HepG2 (cell line): Measurements from ENCODE around the gene TPRN. TPM values are rescaled to one million over a fixed set of nuclear protein-coding genes. Genes with fewer than 3 reads are reported as not detected.

Experiments used
- AKAP8 ChIP-seq: sonication (generic); formaldehyde crosslinking; IDR thresholded peaks from 2 replicates; pipeline ENCODE4 v1.5.1; 2020; ENCODE audit warnings: mild to moderate bottlenecking, missing genetic modification reagents
- ETV5 ChIP-seq: IDR thresholded peaks from 2 replicates; pipeline ENCODE4 v1.6.1; 2018; ENCODE audit warnings: missing biosample characterization, missing genetic modification reagents, inconsistent platforms, borderline replicate concordance
- HHEX ChIP-seq: IDR thresholded peaks from 2 replicates; pipeline ENCODE4 v1.6.1; 2016; ENCODE audit warnings: control low read depth
- MAZ ChIP-seq, 2 experiments: sonication (generic) in 1 of 2; formaldehyde crosslinking in 1 of 2; IDR thresholded peaks; 2 replicates each; pipeline versions ENCODE4 v1.5.0 to v1.6.1; 2012 to 2020; ENCODE audit warnings: low read depth in 2 of 2, mild to moderate bottlenecking in 2 of 2, borderline replicate concordance in 1 of 2, improper control_type of control experiment in 1 of 2, low read length in 1 of 2, missing genetic modification reagents in 1 of 2, moderate library complexity in 1 of 2
- NONO ChIP-seq, 2 experiments: fragments of 450-650 bp in 1 of 2; sonication (generic) in 1 of 2; formaldehyde crosslinking in 1 of 2; IDR thresholded peaks in 1 of 2; conservative IDR thresholded peaks in 1 of 2; 2 replicates each; pipeline versions ENCODE4 v1.6.1 to v1.8.0; 2017 to 2022; ENCODE audit warnings: mild to moderate bottlenecking in 1 of 2, missing genetic modification reagents in 1 of 2, moderate library complexity in 1 of 2
- PRPF4 ChIP-seq: fragments of 200-400 bp; formaldehyde crosslinking; IDR thresholded peaks from 2 replicates; pipeline ENCODE4 v1.6.1; 2016; ENCODE audit warnings: low read length, low read depth; ENCODE audit not compliant: poor library complexity, severe bottlenecking
- REL ChIP-seq: sonication (generic); formaldehyde crosslinking; conservative IDR thresholded peaks from 2 replicates; pipeline ENCODE4 v1.8.0; 2022; ENCODE audit warnings: mild to moderate bottlenecking, missing genetic modification reagents, moderate library complexity
- REXO4 ChIP-seq: sonication (generic); formaldehyde crosslinking; IDR thresholded peaks from 2 replicates; pipeline ENCODE4 v1.8.0; 2022; ENCODE audit warnings: missing genetic modification reagents, mild to moderate bottlenecking, borderline replicate concordance
- RFXAP ChIP-seq: sonication (generic); formaldehyde crosslinking; IDR thresholded peaks from 2 replicates; pipeline ENCODE4 v1.4.0; 2020; ENCODE audit warnings: missing genetic modification reagents, borderline replicate concordance
- SIN3A ChIP-seq: IDR thresholded peaks from 2 replicates; pipeline ENCODE4 v1.6.1; 2011; ENCODE audit warnings: low read depth, mild to moderate bottlenecking, control low read depth, low read length, borderline replicate concordance
- ZC3H13 ChIP-seq: sonication (generic); formaldehyde crosslinking; IDR thresholded peaks from 2 replicates; pipeline ENCODE4 v1.8.1; 2023; ENCODE audit warnings: mild to moderate bottlenecking, missing genetic modification reagents, moderate library complexity
- ZFY ChIP-seq: sonication (generic); formaldehyde crosslinking; IDR thresholded peaks from 2 replicates; pipeline ENCODE4 v1.4.0; 2020; ENCODE audit warnings: missing genetic modification reagents
- ZMYM2 ChIP-seq: sonication (generic); formaldehyde crosslinking; IDR thresholded peaks from 2 replicates; pipeline ENCODE4 v1.8.0; 2022; ENCODE audit warnings: mild to moderate bottlenecking, missing genetic modification reagents
- ZNF136 ChIP-seq: sonication (generic); formaldehyde crosslinking; IDR thresholded peaks from 2 replicates; pipeline ENCODE4 v1.8.1; 2022; ENCODE audit warnings: low read depth, mild to moderate bottlenecking, moderate library complexity, missing genetic modification reagents
- ZNF501 ChIP-seq: sonication (generic); formaldehyde crosslinking; IDR thresholded peaks from 2 replicates; pipeline ENCODE4 v1.5.1; 2020; ENCODE audit warnings: mild to moderate bottlenecking, moderate library complexity, missing genetic modification reagents
- ZNF557 ChIP-seq: sonication (generic); formaldehyde crosslinking; IDR thresholded peaks from 2 replicates; pipeline ENCODE4 v1.4.0; 2020; ENCODE audit warnings: missing genetic modification reagents
- ZNF720 ChIP-seq: sonication (generic); formaldehyde crosslinking; IDR thresholded peaks from 2 replicates; pipeline ENCODE4 v1.4.0; 2020; ENCODE audit warnings: missing genetic modification reagents
- ZNF749 ChIP-seq: sonication (generic); formaldehyde crosslinking; IDR thresholded peaks from 2 replicates; pipeline ENCODE4 v1.8.0; 2022; ENCODE audit warnings: mild to moderate bottlenecking, missing genetic modification reagents, moderate library complexity, borderline replicate concordance
- ZNF761 ChIP-seq: sonication (generic); formaldehyde crosslinking; conservative IDR thresholded peaks from 2 replicates; pipeline ENCODE4 v1.4.0; 2020; ENCODE audit warnings: mild to moderate bottlenecking, missing genetic modification reagents
- ZNF777 ChIP-seq: sonication (generic); formaldehyde crosslinking; IDR thresholded peaks from 2 replicates; pipeline ENCODE4 v1.4.0; 2020; ENCODE audit warnings: missing genetic modification reagents
- ZSCAN31 ChIP-seq: sonication (generic); formaldehyde crosslinking; IDR thresholded peaks from 2 replicates; pipeline ENCODE4 v1.5.0; 2020; ENCODE audit warnings: low read depth, mild to moderate bottlenecking, missing genetic modification reagents
- polyA plus RNA-seq, 8 experiments: library from polyadenylated mRNA; depleted of rRNA in 3 of 8; stranded (reverse) in 7 of 8; unstranded in 1 of 8; fragments of >200 nt; fragmentation: Illumina TruSeq in 4 of 8; extraction: Trizol in 4 of 8; gene quantifications; 2 replicates each; pipeline versions ENCODE4 v1.2.1 to v1.2.3, GENCODE V29; 2011 to 2016; ENCODE audit warnings: low read depth in 4 of 8, missing spikeins in 1 of 8, mixed read lengths in 1 of 8; ENCODE audit not compliant: insufficient read depth in 1 of 8
- total RNA-seq, 5 experiments: library from RNA; depleted of rRNA; stranded (reverse); fragments of >200 nt; fragmentation: Illumina TruSeq; extraction: Trizol; gene quantifications; 2 replicates each; pipeline ENCODE4 v1.2.3, GENCODE V29; 2016; ENCODE audit warnings: low read depth in 1 of 5
- TF ChIP-seq, protein P1 (sequence below): sonication (generic); formaldehyde crosslinking; IDR thresholded peaks from 2 replicates; pipeline ENCODE4 v1.5.1; 2020; ENCODE audit warnings: missing genetic modification reagents, mild to moderate bottlenecking, borderline replicate concordance
- TF ChIP-seq, protein P2 (sequence below): sonication (generic); formaldehyde crosslinking; IDR thresholded peaks from 2 replicates; pipeline ENCODE4 v1.5.1; 2020; ENCODE audit warnings: missing genetic modification reagents, mild to moderate bottlenecking, borderline replicate concordance

TPRN gene
- total and polyA plus RNA-seq, 2 of the 13 experiments (the other 11 are each of a cell fraction or from before 2014, with no cell fraction given): 10.1 to 19.2 TPM

DNA sequence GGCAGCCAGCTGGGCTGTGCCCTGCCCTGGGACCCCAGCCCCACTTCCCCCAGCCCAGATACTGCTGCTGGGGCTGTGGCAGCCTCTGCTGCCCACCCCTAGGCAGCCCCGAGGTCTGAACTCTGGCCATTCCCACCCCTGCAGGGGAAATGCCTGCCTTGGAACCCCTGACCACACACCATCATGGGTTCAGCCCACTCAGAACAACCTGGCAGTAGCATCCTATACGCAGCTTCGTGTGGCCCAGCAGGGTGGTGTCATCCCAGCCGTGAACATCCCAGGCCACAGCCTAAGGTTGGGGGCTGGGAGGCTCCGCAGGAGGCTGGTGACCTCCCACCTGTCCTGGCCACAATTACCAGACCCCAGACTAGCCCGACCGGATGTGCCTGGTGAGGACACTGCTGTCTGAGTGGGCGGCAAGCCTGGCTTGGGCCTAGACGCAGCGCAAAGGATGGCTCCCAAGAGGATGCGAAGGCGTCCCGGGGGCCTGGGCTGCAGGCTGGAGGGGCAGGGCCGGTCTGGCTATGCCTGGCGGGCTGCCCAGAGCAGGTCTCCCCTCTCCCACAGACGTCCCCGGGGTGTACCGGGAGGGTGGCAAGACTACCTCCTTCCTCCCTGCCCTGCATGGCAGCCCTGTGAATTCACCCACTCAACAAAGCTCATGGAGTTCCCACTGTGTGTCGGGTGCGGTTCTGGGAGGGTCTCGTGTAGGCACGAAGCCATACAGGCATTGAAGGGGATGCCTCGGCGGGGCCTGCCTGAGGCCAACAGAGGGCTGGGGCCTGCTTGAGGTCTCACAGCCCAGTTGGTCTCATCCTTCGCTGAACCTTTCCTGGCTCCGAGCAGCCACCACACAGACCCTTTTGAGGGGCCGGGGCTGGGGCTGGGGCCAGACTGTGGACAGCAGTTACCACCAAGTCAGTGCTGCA, 28.7 kb upstream of the TPRN start (continued):
- TF ChIP-seq ZNF136 (0 out of 2 replicates have a peak, but pooled peaks have one; percentile 14), ZNF720 (CRISPR knock-in tag) (no peak), ZNF749 (0 out of 2 replicates have a peak, but pooled peaks have one; percentile 36), REL (CRISPR knock-in tag) (0 out of 2 replicates have a peak, but pooled peaks have one; percentile 8), RFXAP (peak; percentile 44; the same call in 1 of the 2 replicates), AKAP8 (CRISPR knock-in tag) (peak; percentile 75; the same call in 1 of the 2 replicates), ZMYM2 (CRISPR knock-in tag) (no peak), SIN3A (peak; percentile 36; the same call in 1 of the 2 replicates), ZNF777 (CRISPR knock-in tag) (peak; percentile 48; the same call in 1 of the 2 replicates), NONO (IDR thresholded peaks at IDR 0.05) (no peak), NONO (CRISPR knock-in tag; conservative IDR thresholded peaks at IDR 0.05) (peak; percentile 58), REXO4 (CRISPR knock-in tag) (no peak), ZFY (CRISPR knock-in tag) (peak; percentile 70; the same call in 1 of the 2 replicates), HHEX (CRISPR knock-in tag) (no peak), ZSCAN31 (0 out of 2 replicates have a peak, but pooled peaks have one; percentile 26), MAZ (IDR thresholded peaks at IDR 0.05; ENCODE audit: borderline replicate concordance, low read depth, low read length) (no peak), MAZ (CRISPR knock-in tag; IDR thresholded peaks at IDR 0.05; ENCODE audit: low read depth) (peak; percentile 10; the same call in 1 of the 2 replicates), PRPF4 (no peak), ZC3H13 (CRISPR knock-in tag) (peak; percentile 77), ZNF557 (CRISPR knock-in tag) (0 out of 2 replicates have a peak, but pooled peaks have one; percentile 53), ZNF761 (0 out of 2 replicates have a peak, but pooled peaks have one; percentile 9), ETV5 (CRISPR knock-in tag) (peak; percentile 40; the same call in 1 of the 2 replicates), ZNF501 (0 out of 2 replicates have a peak, but pooled peaks have one; percentile 21)
- TF ChIP-seq, protein P1, sequence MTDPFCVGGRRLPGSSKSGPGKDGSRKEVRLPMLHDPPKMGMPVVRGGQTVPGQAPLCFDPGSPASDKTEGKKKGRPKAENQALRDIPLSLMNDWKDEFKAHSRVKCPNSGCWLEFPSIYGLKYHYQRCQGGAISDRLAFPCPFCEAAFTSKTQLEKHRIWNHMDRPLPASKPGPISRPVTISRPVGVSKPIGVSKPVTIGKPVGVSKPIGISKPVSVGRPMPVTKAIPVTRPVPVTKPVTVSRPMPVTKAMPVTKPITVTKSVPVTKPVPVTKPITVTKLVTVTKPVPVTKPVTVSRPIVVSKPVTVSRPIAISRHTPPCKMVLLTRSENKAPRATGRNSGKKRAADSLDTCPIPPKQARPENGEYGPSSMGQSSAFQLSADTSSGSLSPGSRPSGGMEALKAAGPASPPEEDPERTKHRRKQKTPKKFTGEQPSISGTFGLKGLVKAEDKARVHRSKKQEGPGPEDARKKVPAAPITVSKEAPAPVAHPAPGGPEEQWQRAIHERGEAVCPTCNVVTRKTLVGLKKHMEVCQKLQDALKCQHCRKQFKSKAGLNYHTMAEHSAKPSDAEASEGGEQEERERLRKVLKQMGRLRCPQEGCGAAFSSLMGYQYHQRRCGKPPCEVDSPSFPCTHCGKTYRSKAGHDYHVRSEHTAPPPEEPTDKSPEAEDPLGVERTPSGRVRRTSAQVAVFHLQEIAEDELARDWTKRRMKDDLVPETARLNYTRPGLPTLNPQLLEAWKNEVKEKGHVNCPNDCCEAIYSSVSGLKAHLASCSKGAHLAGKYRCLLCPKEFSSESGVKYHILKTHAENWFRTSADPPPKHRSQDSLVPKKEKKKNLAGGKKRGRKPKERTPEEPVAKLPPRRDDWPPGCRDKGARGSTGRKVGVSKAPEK (CRISPR knock-in tag): no peak
- TF ChIP-seq, protein P2, sequence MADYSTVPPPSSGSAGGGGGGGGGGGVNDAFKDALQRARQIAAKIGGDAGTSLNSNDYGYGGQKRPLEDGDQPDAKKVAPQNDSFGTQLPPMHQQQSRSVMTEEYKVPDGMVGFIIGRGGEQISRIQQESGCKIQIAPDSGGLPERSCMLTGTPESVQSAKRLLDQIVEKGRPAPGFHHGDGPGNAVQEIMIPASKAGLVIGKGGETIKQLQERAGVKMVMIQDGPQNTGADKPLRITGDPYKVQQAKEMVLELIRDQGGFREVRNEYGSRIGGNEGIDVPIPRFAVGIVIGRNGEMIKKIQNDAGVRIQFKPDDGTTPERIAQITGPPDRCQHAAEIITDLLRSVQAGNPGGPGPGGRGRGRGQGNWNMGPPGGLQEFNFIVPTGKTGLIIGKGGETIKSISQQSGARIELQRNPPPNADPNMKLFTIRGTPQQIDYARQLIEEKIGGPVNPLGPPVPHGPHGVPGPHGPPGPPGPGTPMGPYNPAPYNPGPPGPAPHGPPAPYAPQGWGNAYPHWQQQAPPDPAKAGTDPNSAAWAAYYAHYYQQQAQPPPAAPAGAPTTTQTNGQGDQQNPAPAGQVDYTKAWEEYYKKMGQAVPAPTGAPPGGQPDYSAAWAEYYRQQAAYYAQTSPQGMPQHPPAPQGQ: no peak
